Suprapubic skin (tissue), 4 donors: ENCODE data around the gene OLA1. TPM values are rescaled to one million over a fixed set of nuclear protein-coding genes. Genes with fewer than 3 reads are reported as not detected.

Source experiments
- DNase-seq, 2 donors: peaks; one replicate each; pipeline ENCODE4 v3.0.0-alpha.2; 2019; ENCODE audit warnings: low spot score in 2 of 2
- H3K27ac ChIP-seq: fragments of 200-600 bp; sonication (generic); one replicate; pipeline ENCODE4 v1.5.1; 2019
- H3K27me3 ChIP-seq: fragments of 200-600 bp; sonication (generic); one replicate; pipeline ENCODE4 v1.5.1; 2019
- H3K36me3 ChIP-seq: fragments of 200-600 bp; sonication (generic); one replicate; pipeline ENCODE4 v1.5.1; 2019
- H3K4me1 ChIP-seq: fragments of 200-600 bp; sonication (generic); one replicate; pipeline ENCODE4 v1.5.1; 2019
- H3K4me3 ChIP-seq: fragments of 200-600 bp; sonication (generic); one replicate; pipeline ENCODE4 v1.5.1; 2019; ENCODE audit warnings: mild to moderate bottlenecking
- H3K9me3 ChIP-seq: fragments of 200-600 bp; sonication (generic); one replicate; pipeline ENCODE4 v1.5.1; 2019
- CTCF ChIP-seq, 2 donors: fragments of 200-600 bp in 1 of 2; fragments of 450-650 bp in 1 of 2; sonication (generic) in 1 of 2; IDR thresholded peaks; one replicate each; pipeline ENCODE4 v1.5.1; 2016 to 2019; ENCODE audit warnings: antibody characterized with exemption in 2 of 2, mild to moderate bottlenecking in 1 of 2, moderate library complexity in 1 of 2
- EP300 ChIP-seq: sonication (generic); formaldehyde crosslinking; IDR thresholded peaks from one replicate; pipeline ENCODE4 v1.6.1; 2017; ENCODE audit warnings: antibody characterized with exemption
- POLR2A ChIP-seq, 2 donors: fragments of 450-650 bp; IDR thresholded peaks; one replicate each; pipeline ENCODE4 v1.6.1; 2017; ENCODE audit warnings: antibody characterized with exemption in 2 of 2, mild to moderate bottlenecking in 2 of 2, moderate library complexity in 2 of 2
- POLR2AphosphoS5 ChIP-seq, 3 donors: sonication (generic); formaldehyde crosslinking; IDR thresholded peaks; one replicate each; pipeline ENCODE4 v1.6.1; 2017; ENCODE audit warnings: antibody characterized with exemption in 3 of 3
- WGBS: methylation state at CpG from one replicate; pipeline ENCODE4 v1.1.5; 2018; 5-methylcytosine and 5-hydroxymethylcytosine counted together
- total RNA-seq, 4 donors: library from RNA; depleted of rRNA; stranded (reverse); fragments of >200 nt; gene quantifications; one replicate each; pipeline ENCODE4 v1.1.0, GENCODE V29; 2016

The OLA1 gene
- total RNA-seq, 4 donors from 2014 or later = 59.2 to 83.6 (median 75.9) TPM

- H3K9me3 ChIP-seq = no peaks in the 10 kb centered on the region
- H3K27me3 ChIP-seq = no peaks in the 10 kb centered on the region
- WGBS = 94% methylated on average over 1 of the region's 1 CpG
- TF ChIP-seq EP300 (no peak), POLR2A (IDR thresholded peaks at IDR 0.05) (no peak), POLR2AphosphoS5 (IDR thresholded peaks at IDR 0.05) (no peak), CTCF (IDR thresholded peaks at IDR 0.05) (no peak)
- peaks cover 12% of the 10 kb centered on the region for H3K36me3 ChIP-seq
- no peak overlapping the region for H3K4me3 ChIP-seq
- no peak for DNase-seq
- peaks cover 6% of the 10 kb centered on the region for H3K4me1 ChIP-seq
- H3K27ac ChIP-seq = no peak overlapping the region
These were observed 8.2 kb downstream of the OLA1 start for GRCh38 chr2:174240097-174240496.

GRCh38 chr2:174236429-174236828 lies 11.9 kb downstream of the OLA1 start:
- no peaks in the 10 kb centered on the region for H3K27me3 ChIP-seq
- peaks cover 5% of the 10 kb centered on the region for H3K4me1 ChIP-seq
- no peak overlapping the region for H3K4me3 ChIP-seq
- H3K36me3 ChIP-seq = no peaks in the 10 kb centered on the region
- TF ChIP-seq CTCF (IDR thresholded peaks at IDR 0.05) (no peak), POLR2A (IDR thresholded peaks at IDR 0.05) (no peak), POLR2AphosphoS5 (IDR thresholded peaks at IDR 0.05) (no peak), EP300 (no peak)
- DNase-seq = no peak
- WGBS = 97% methylated on average over 3 of the region's 3 CpGs
- H3K9me3 ChIP-seq = no peaks in the 10 kb centered on the region
- H3K27ac ChIP-seq = no peak overlapping the region

- Histone ChIP-seq H3K9me3 (no peaks in the 10 kb centered on the region), H3K27ac (no peak overlapping the region), H3K27me3 (no peaks in the 10 kb centered on the region), H3K4me1 (peaks cover 5% of the 10 kb centered on the region), H3K36me3 (no peaks in the 10 kb centered on the region), H3K4me3 (no peak overlapping the region)
- DNase-seq = no peak
- WGBS = 91% methylated on average over 4 of the region's 4 CpGs
- no peak for TF ChIP-seq CTCF (IDR thresholded peaks at IDR 0.05)
These were observed 12.7 kb downstream of the OLA1 start for GRCh38 chr2:174235680-174236079.

- 94% methylated on average over 1 of the region's 1 CpG for whole genome bisulfite sequencing
- DNase-seq = no peak
- TF ChIP-seq POLR2A (IDR thresholded peaks at IDR 0.05) (no peak), CTCF (IDR thresholded peaks at IDR 0.05) (no peak), EP300 (no peak), POLR2AphosphoS5 (IDR thresholded peaks at IDR 0.05) (no peak)
- peaks cover 5% of the 10 kb centered on the region for H3K4me1 ChIP-seq
- no peak overlapping the region for H3K4me3 ChIP-seq
- H3K9me3 ChIP-seq = no peaks in the 10 kb centered on the region
- no peak overlapping the region for H3K27ac ChIP-seq
- no peaks in the 10 kb centered on the region for H3K27me3 ChIP-seq
- H3K36me3 ChIP-seq = no peaks in the 10 kb centered on the region
These were observed 14.5 kb downstream of the OLA1 start for GRCh38 chr2:174233771-174234275.

DNA sequence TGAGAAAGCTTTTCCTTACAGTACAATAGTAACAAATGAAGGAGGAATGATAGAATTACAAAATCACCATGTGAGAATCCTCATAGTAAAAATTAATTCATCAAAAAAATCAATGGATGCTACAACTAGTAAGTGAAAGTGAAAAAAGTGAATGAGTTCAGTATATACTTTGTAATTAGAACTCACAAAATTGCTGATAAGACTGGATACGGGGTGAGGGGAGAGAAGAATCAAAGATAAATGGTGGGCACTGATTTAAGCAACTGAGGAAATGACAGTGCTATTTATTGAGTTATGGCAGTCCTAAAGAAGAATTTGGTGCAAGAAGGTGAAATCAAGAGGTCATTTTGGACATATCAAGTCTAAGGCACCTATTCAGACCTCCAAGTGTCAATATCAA lies 20.6 kb downstream of the OLA1 start:
- DNase-seq = no peak
- H3K4me3 ChIP-seq = no peak overlapping the region
- H3K27ac ChIP-seq = no peak overlapping the region
- peaks cover 14% of the 10 kb centered on the region for H3K36me3 ChIP-seq
- no peaks in the 10 kb centered on the region for H3K9me3 ChIP-seq
- no peaks in the 10 kb centered on the region for H3K27me3 ChIP-seq
- 97% methylated on average over 1 of the region's 1 CpG for WGBS
- no peaks in the 10 kb centered on the region for H3K4me1 ChIP-seq
- TF ChIP-seq POLR2A (IDR thresholded peaks at IDR 0.05) (no peak), CTCF (IDR thresholded peaks at IDR 0.05) (no peak), POLR2AphosphoS5 (IDR thresholded peaks at IDR 0.05) (no peak), EP300 (no peak)
